HepG2 (cell line): ENCODE results near the gene ZBTB32. TPM values are rescaled to one million over a fixed set of nuclear protein-coding genes. Genes with fewer than 3 reads are reported as not detected.

Source experiments
- ATAC-seq: fragments of 200-7000 bp; cut with Tn5 transposase; 3 replicates; pipeline ENCODE4 v1.9.1; 2020; ENCODE audit warnings: mild to moderate bottlenecking, moderate library complexity
- BruUV-seq: library from RNA; stranded (reverse); fragments of 400-500 nt; replicated peaks from 2 replicates; lab custom pipeline; 2021; lab: Mats Ljungman, UMichigan
- CTCF ChIA-PET: fragments of 300-600 bp; formaldehyde crosslinking; extraction: SDS; loops from one replicate; lab custom pipeline; 2021; ENCODE audit warnings: low total read pairs, inconsistent platforms, low intra/inter-chr PET ratio; lab: Yijun Ruan, JAX
- POLR2A ChIA-PET: fragments of 350-600 bp; sonication (Branson Sonifier 250); formaldehyde crosslinking; loops from one replicate; lab custom pipeline; 2020; ENCODE audit warnings: antibody characterized with exemption, inconsistent platforms; lab: Yijun Ruan, JAX
- DNase-seq: peaks from one replicate; pipeline ENCODE4 v3.0.0-alpha.2; 2015; ENCODE audit warnings: low spot score
- FAIRE-seq: peaks from 3 replicates; lab custom pipeline; 2011; peaks lifted over from hg19 to GRCh38; lab: Jason Lieb, UNC
- H2AFZ ChIP-seq: one replicate; pipeline ENCODE4 v1.6.1; 2011; ENCODE audit warnings: low read length, inconsistent platforms
- H3K27ac ChIP-seq: fragments of 300-600 bp; 3 replicates; pipeline ENCODE4 v1.8.0; 2011; ENCODE audit warnings: mixed run types, mild to moderate bottlenecking, mixed read lengths, low read length, inconsistent platforms; ENCODE audit not compliant: insufficient read depth; ENCODE audit errors: extremely low read length
- H3K27me3 ChIP-seq, 2 experiments: fragments of 200-600 bp in 1 of 2; 2 replicates in 1 of 2; 3 replicates in 1 of 2; pipeline versions ENCODE4 v1.6.0 to v1.8.0; 2011; ENCODE audit warnings: low read length in 2 of 2, mild to moderate bottlenecking in 2 of 2, moderate library complexity in 2 of 2, inconsistent platforms in 1 of 2; ENCODE audit not compliant: insufficient read depth in 2 of 2, control insufficient read depth in 1 of 2
- H3K36me3 ChIP-seq, 2 experiments: fragments of 200-600 bp in 1 of 2; replicated peaks in 1 of 2; 2 replicates in 1 of 2; 3 replicates in 1 of 2; pipeline versions ENCODE4 v1.5.1 to v1.8.0; 2011; ENCODE audit warnings: low read length in 2 of 2, inconsistent platforms in 1 of 2; ENCODE audit not compliant: insufficient read depth in 2 of 2, control insufficient read depth in 1 of 2
- H3K4me1 ChIP-seq: 2 replicates; pipeline ENCODE4 v1.5.1; 2012; ENCODE audit warnings: low read length, inconsistent platforms; ENCODE audit not compliant: insufficient read depth
- H3K4me2 ChIP-seq: 2 replicates; pipeline ENCODE4 v1.6.0; 2011; ENCODE audit warnings: low read depth, low read length, inconsistent platforms
- H3K4me3 ChIP-seq, 3 experiments: fragments of 200-600 bp in 1 of 3; sonication (generic), shearing (Covaris generic) in 1 of 3; replicated peaks in 1 of 3; 2 replicates each; pipeline ENCODE4 v1.5.1; 2011 to 2016; ENCODE audit warnings: low read length in 3 of 3, inconsistent platforms in 2 of 3, low read depth in 2 of 3, mild to moderate bottlenecking in 2 of 3, control low read depth in 1 of 3, mixed read lengths in 1 of 3; ENCODE audit not compliant: insufficient read depth in 1 of 3
- H3K79me2 ChIP-seq: one replicate; pipeline ENCODE4 v1.6.1; 2011; ENCODE audit warnings: low read length, inconsistent platforms; ENCODE audit not compliant: insufficient read depth
- H3K9ac ChIP-seq: 2 replicates; pipeline ENCODE4 v1.6.0; 2011; ENCODE audit warnings: mild to moderate bottlenecking, low read depth, low read length, inconsistent platforms; ENCODE audit not compliant: insufficient read depth
- H3K9me3 ChIP-seq: 2 replicates; pipeline ENCODE4 v1.5.1; 2012; ENCODE audit warnings: mild to moderate bottlenecking, low read length
- H4K20me1 ChIP-seq: 2 replicates; pipeline ENCODE4 v1.6.0; 2011; ENCODE audit warnings: inconsistent platforms, mild to moderate bottlenecking, low read length, moderate library complexity; ENCODE audit not compliant: insufficient read depth
- KMT2B ChIP-seq: IDR thresholded peaks from 2 replicates; pipeline ENCODE4 v1.6.1; 2016; ENCODE audit warnings: missing genetic modification reagents, missing compliant biosample characterization
- LCORL ChIP-seq, 2 experiments: fragments of 450-650 bp in 1 of 2; sonication (generic) in 1 of 2; formaldehyde crosslinking in 1 of 2; IDR thresholded peaks; 2 replicates each; pipeline versions ENCODE4 v1.5.0 to v1.6.1; 2017 to 2020; ENCODE audit warnings: antibody characterized with exemption in 1 of 2, missing genetic modification reagents in 1 of 2
- PPARG ChIP-seq: conservative IDR thresholded peaks from 2 replicates; pipeline ENCODE4 v1.6.1; 2016; ENCODE audit warnings: missing biosample characterization, missing genetic modification reagents
- RAD51 ChIP-seq: fragments of 450-650 bp; IDR thresholded peaks from 2 replicates; pipeline ENCODE4 v1.6.1; 2016; ENCODE audit warnings: borderline replicate concordance
- TBP ChIP-seq: sonication (generic); formaldehyde crosslinking; IDR thresholded peaks from 2 replicates; pipeline ENCODE4 v1.5.0; 2020; ENCODE audit warnings: missing genetic modification reagents
- TCF7 ChIP-seq: sonication (generic); IDR thresholded peaks from 2 replicates; pipeline ENCODE4 v1.6.1; 2016; ENCODE audit warnings: antibody characterized with exemption, low read depth
- TP53 ChIP-seq: sonication (generic); formaldehyde crosslinking; conservative IDR thresholded peaks from 2 replicates; pipeline ENCODE4 v1.4.0; 2020; ENCODE audit warnings: missing genetic modification reagents
- ZBTB7B ChIP-seq: sonication (generic); formaldehyde crosslinking; IDR thresholded peaks from 2 replicates; pipeline ENCODE4 v1.4.0; 2020; ENCODE audit warnings: missing genetic modification reagents
- ZBTB8A ChIP-seq: sonication (generic); formaldehyde crosslinking; IDR thresholded peaks from 2 replicates; pipeline ENCODE4 v1.4.0; 2020; ENCODE audit warnings: mild to moderate bottlenecking, low read depth, missing genetic modification reagents, borderline replicate concordance
- ZNF343 ChIP-seq: sonication (generic); formaldehyde crosslinking; IDR thresholded peaks from 2 replicates; pipeline ENCODE4 v1.4.0; 2020; ENCODE audit warnings: mild to moderate bottlenecking, missing genetic modification reagents
- ZNF614 ChIP-seq: IDR thresholded peaks from 2 replicates; pipeline ENCODE4 v1.6.1; 2018; ENCODE audit warnings: missing biosample characterization, missing genetic modification reagents, inconsistent platforms, borderline replicate concordance
- ZNF850 ChIP-seq: sonication (generic); formaldehyde crosslinking; conservative IDR thresholded peaks from 2 replicates; pipeline ENCODE4 v1.9.0; 2021; ENCODE audit warnings: mild to moderate bottlenecking, missing genetic modification reagents
- WGBS: methylation state at CpG from one replicate; pipeline ENCODE4 v1.1.6; 2017; ENCODE audit warnings: low lambda C conversion rate; 5-methylcytosine and 5-hydroxymethylcytosine counted together
- in situ Hi-C: cut with HindIII; loops from 2 replicates; pipeline ENCODE4 v1.10.0; 2017; ENCODE audit warnings: low pct_unique_long_range_greater_than_20kb; ENCODE audit not compliant: extremely low pct_ligation_motif_present
- intact Hi-C: fragments of 100-400 bp; cut with micrococcal nuclease; formaldehyde crosslinking; loops from one replicate; pipeline ENCODE4 v1.10.0; 2022; ENCODE audit not compliant: unreplicated experiment
- polyA plus RNA-seq, 8 experiments: library from polyadenylated mRNA; depleted of rRNA in 3 of 8; stranded (reverse) in 7 of 8; unstranded in 1 of 8; fragments of >200 nt; fragmentation: Illumina TruSeq in 4 of 8; extraction: Trizol in 4 of 8; gene quantifications; 2 replicates each; pipeline versions ENCODE4 v1.2.1 to v1.2.3, GENCODE V29; 2011 to 2016; ENCODE audit warnings: low read depth in 4 of 8, missing spikeins in 1 of 8, mixed read lengths in 1 of 8; ENCODE audit not compliant: insufficient read depth in 1 of 8
- total RNA-seq, 5 experiments: library from RNA; depleted of rRNA; stranded (reverse); fragments of >200 nt; fragmentation: Illumina TruSeq; extraction: Trizol; gene quantifications; 2 replicates each; pipeline ENCODE4 v1.2.3, GENCODE V29; 2016; ENCODE audit warnings: low read depth in 1 of 5
- TF ChIP-seq, protein P1 (sequence below): sonication (generic); formaldehyde crosslinking; IDR thresholded peaks from 2 replicates; pipeline ENCODE4 v1.4.0; 2020; ENCODE audit warnings: mild to moderate bottlenecking, missing genetic modification reagents
- TF ChIP-seq, protein P2 (sequence below): sonication (generic); formaldehyde crosslinking; IDR thresholded peaks from 2 replicates; pipeline ENCODE4 v1.8.1; 2023; ENCODE audit warnings: mild to moderate bottlenecking, moderate library complexity, missing genetic modification reagents
- TF ChIP-seq, protein P3 (sequence below): sonication (generic); formaldehyde crosslinking; conservative IDR thresholded peaks from 2 replicates; pipeline ENCODE4 v1.5.0; 2020; ENCODE audit warnings: missing genetic modification reagents

Gene ZBTB32
- total and polyA plus RNA-seq, 2 of the 13 experiments (the other 11 are each of a cell fraction or from before 2014, with no cell fraction given): not detected

DNA sequence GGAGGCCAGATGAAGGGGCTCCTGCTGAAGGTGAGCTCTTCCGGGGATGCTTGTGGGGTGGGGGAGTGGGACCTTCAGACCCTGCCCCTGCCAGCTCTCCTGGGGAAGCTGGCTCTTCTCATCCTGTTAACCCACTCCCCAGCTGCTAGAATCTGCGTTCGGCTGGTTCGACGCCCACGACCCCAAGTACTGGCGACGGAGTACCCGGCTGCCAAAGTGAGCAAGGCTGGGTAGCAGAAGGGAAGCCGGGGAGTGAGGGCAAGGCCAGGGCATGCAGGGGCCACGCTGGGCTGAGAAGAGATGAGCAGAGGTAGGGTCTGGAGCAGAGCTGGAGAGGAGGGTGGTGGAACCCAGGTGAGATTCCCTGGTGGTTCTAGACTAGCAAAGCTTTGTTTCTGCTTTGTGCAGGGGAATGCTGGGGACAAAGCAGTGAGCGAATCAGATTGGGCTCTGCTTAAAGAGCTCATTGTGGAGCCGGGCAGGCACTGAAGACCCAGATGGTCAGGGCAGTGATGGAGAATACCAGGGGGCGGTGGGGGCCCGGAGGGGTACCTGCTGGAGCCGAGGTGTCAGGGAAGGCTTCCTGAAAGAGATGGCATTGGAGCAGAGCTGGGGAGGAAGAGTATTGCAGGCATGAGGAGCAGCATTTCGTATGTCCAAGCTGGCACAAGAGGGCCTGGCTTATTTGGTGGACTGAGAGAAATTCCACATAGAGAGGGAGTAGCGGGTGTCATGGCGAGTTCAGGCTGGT, 23.8 kb downstream of the ZBTB32 start (continued):
- TF ChIP-seq ZNF614 (no peak), TCF7 (no peak), ZBTB7B (CRISPR knock-in tag) (no peak)

DNA sequence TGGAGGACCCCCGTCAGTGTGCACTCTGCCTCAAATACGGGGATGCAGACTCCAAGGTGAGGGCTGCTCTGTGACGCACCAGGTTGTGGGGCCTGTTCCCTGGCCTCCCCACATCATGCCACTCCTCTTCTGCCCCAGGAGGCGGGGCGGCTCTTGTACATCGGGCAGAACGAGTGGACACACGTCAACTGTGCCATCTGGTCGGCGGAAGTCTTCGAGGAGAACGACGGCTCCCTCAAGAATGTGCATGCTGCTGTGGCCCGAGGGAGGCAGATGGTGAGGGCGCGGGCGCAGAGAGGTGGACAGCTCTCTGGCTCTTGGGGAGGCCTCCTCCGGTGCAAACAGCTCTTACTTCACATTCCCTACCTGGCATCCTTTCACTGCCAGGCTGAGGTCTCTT, 24.7 kb downstream of the ZBTB32 start:
- DNase-seq (no peak), ATAC-seq (no peak), FAIRE-seq (no peak)
- ChIA-PET CTCF (no interaction called here), POLR2A (interaction anchor here (1.4 to 3.6 kb wide), 2 partner anchors 11 kb away, joined by 7 to 11 read pairs; no protein-coding TSS in a partner anchor)
- Histone ChIP-seq H2AFZ (no peak overlapping the region), H3K9ac (no peak overlapping the region), H3K27me3 (no peaks in the 10 kb centered on the region), H3K36me3 (peaks cover 59 to 94% of the 10 kb centered on the region in 2 experiments; a peak in 4 of 5 replicates), H3K27ac (no peak overlapping the region), H3K4me3 (no peak overlapping the region), H3K4me1 (no peaks in the 10 kb centered on the region), H3K79me2 (no peaks in the 10 kb centered on the region), H4K20me1 (no peaks in the 10 kb centered on the region), H3K4me2 (no peak overlapping the region), H3K9me3 (no peaks in the 10 kb centered on the region)
- 95% methylated on average over 18 of the region's 18 CpGs for WGBS
- no TSS peak for BruUV-seq
- in situ Hi-C loops: no loop called here
- intact Hi-C loops: no loop called here
- TF ChIP-seq TP53 (CRISPR knock-in tag) (no peak), ZNF343 (CRISPR knock-in tag) (no peak), ZNF850 (no peak), PPARG (CRISPR knock-in tag) (no peak), TBP (no peak), ZBTB8A (CRISPR knock-in tag) (no peak), LCORL (IDR thresholded peaks at IDR 0.05) (no peak), LCORL (CRISPR knock-in tag; IDR thresholded peaks at IDR 0.05) (no peak), KMT2B (CRISPR knock-in tag) (no peak), RAD51 (no peak)
- TF ChIP-seq, protein P1, sequence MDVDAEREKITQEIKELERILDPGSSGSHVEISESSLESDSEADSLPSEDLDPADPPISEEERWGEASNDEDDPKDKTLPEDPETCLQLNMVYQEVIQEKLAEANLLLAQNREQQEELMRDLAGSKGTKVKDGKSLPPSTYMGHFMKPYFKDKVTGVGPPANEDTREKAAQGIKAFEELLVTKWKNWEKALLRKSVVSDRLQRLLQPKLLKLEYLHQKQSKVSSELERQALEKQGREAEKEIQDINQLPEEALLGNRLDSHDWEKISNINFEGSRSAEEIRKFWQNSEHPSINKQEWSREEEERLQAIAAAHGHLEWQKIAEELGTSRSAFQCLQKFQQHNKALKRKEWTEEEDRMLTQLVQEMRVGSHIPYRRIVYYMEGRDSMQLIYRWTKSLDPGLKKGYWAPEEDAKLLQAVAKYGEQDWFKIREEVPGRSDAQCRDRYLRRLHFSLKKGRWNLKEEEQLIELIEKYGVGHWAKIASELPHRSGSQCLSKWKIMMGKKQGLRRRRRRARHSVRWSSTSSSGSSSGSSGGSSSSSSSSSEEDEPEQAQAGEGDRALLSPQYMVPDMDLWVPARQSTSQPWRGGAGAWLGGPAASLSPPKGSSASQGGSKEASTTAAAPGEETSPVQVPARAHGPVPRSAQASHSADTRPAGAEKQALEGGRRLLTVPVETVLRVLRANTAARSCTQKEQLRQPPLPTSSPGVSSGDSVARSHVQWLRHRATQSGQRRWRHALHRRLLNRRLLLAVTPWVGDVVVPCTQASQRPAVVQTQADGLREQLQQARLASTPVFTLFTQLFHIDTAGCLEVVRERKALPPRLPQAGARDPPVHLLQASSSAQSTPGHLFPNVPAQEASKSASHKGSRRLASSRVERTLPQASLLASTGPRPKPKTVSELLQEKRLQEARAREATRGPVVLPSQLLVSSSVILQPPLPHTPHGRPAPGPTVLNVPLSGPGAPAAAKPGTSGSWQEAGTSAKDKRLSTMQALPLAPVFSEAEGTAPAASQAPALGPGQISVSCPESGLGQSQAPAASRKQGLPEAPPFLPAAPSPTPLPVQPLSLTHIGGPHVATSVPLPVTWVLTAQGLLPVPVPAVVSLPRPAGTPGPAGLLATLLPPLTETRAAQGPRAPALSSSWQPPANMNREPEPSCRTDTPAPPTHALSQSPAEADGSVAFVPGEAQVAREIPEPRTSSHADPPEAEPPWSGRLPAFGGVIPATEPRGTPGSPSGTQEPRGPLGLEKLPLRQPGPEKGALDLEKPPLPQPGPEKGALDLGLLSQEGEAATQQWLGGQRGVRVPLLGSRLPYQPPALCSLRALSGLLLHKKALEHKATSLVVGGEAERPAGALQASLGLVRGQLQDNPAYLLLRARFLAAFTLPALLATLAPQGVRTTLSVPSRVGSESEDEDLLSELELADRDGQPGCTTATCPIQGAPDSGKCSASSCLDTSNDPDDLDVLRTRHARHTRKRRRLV: no peak
- TF ChIP-seq, protein P2, sequence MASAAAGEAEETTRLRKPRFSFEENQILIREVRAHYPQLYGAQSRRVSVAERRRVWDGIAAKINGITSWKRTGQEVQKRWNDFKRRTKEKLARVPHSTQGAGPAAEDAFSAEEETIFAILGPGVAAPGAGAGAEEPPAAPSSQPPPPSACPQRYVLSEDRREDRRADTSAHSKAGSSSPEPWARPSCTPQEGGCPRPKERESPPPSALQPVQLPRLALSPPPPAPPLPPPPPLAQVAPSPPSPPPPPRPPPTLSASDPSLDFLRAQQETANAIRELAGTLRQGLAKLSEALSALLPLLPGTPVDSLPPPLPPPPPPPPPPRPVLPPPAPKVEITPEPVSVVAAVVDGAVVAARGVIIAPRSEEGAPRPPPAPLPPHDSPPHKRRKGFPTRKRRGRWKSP (CRISPR knock-in tag): no peak
- TF ChIP-seq, protein P3, sequence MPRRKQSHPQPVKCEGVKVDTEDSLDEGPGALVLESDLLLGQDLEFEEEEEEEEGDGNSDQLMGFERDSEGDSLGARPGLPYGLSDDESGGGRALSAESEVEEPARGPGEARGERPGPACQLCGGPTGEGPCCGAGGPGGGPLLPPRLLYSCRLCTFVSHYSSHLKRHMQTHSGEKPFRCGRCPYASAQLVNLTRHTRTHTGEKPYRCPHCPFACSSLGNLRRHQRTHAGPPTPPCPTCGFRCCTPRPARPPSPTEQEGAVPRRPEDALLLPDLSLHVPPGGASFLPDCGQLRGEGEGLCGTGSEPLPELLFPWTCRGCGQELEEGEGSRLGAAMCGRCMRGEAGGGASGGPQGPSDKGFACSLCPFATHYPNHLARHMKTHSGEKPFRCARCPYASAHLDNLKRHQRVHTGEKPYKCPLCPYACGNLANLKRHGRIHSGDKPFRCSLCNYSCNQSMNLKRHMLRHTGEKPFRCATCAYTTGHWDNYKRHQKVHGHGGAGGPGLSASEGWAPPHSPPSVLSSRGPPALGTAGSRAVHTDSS: no peak
